HG03354 (cell line): ENCODE results near the gene HBS1L.
A peak's percentile ranks its signal among the peaks of the same experiment; 100 is the strongest.

Experiments
- ATAC-seq: cut with Tn5 transposase; IDR thresholded peaks from one replicate; pipeline ENCODE4 v1.9.1; 2021; ENCODE audit warnings: mild to moderate bottlenecking; ENCODE audit not compliant: unreplicated experiment, poor library complexity, severe bottlenecking

Gene HBS1L

DNA sequence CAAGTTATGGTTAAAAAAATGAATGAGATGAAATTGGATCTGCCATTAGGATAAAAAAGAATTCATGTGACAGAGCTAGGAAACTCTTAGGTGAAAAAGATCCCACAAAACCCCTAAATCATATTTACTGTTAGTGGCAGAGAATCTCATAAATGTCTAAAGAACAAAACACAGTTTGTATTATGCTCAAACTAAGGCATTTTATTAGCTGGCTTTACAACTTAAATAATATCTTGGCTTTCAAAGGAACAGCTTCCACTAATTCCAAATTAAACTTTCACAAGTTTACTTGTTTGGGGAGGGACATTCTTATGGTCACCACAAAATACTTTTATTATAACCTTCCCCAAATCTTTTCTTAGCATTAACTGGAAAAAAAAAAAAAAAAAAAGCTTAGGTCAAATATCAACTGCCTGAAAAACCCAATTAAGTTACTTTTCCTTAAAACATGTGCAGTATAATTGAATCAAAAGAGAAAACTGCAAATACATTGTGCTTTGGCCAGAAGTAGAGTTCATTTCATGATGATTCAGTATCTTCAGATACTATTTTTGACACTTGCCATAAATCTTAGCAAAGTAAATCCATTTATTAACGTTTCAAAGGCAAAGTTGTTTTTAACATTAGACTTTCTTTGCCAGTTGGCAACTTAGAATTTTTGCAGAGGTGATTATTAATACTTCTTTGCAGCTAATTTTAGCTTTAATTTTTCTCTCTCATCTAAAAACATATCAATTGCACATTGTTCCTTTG, 90.0 kb downstream of the HBS1L start:
- ATAC-seq, result no peak

DNA sequence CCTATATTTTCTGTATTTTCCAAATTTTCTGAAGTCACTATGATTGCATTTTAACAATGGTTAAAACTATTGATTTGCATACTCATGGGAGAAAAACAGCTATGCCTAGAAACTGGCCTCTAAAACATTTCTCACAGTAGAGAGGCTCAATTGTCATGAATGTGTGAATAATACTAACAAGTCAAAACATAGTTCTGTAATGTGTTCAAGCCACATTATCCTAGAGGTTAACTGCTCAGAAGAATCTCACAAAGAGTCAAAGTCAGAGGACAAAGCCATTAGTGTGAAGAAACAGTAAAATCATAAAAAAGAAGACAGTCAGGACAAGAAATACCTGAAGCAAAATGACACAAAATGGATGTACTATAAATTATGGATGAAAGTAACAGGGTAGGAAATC, 92.2 kb downstream of the HBS1L start:
- ATAC-seq, result no peak

DNA sequence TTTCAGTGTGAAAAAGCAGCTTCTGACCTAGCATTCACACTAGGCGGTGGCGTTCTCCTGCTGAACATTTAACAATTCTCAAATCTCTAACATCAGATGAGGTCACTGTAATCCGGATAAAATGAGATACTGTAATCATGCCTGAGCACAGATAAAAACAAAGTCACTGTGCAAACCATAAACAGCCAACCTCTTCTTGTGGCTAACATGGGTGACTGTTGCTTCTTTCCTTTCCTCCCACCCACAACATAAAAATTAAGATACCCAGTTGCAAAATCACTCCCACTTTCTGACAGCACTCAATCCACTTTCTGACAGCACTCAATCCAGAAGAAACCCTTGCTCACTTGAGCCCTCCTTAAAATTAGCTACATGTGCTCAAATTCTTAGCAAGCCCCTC, 93.3 kb downstream of the HBS1L start:
- no peak for ATAC-seq

DNA sequence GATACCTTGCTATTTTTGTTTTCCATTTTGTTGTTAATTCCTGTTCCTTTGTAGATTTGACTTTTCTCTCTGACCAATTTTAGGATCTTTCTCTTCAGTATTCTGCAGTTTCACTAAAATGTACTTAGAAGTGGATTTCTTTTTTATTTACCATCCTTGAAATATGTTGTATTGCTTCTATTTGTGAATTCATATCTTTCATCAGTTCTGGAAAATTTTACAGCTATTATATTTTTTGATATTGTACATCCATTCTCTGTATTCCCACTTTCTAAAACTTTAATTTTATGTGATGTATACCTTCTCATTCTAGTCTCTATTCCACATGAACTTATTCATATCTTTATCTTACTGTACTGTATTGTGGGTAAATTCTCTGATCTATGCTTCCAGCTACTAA, 95.0 kb downstream of the HBS1L start:
- no peak for ATAC-seq

DNA sequence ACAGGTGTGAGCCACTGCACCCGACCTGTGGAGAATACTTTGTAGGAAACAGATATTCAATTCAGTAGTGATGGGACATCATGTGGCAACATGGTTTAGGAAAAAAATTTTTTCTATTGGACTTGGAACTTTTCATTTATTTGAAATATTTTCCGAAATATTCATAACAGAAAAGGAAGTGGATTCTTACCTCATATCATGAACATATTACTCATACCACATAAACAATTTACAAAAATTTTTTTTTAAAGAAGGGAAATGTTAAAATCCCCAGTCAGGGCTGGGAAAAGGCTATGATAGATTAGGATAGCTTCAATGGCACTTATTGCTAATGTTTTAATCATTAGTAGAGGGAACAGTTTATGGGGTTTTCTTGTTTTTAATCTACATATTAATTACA, 97.9 kb downstream of the HBS1L start:
- no peak for ATAC-seq

DNA sequence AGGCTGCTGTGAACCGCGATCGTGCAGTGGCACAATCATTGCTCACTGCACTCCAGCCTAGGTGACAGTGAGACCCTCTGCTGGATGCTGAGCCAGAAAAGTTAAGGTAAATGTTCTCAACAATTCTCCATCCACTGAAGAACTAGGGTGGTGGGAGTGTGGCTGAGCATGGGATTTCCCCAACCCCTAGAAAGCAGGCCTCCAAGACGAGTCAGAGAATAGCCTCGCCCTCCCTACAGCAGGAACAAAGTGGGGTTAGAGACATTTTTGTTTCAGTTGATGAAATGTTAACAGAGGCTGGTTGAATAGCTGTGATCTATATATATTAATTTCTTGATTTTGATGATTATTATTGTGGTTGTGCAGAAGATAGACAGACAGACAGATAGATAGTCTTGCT, 98.6 kb downstream of the HBS1L start:
- no peak for ATAC-seq

DNA sequence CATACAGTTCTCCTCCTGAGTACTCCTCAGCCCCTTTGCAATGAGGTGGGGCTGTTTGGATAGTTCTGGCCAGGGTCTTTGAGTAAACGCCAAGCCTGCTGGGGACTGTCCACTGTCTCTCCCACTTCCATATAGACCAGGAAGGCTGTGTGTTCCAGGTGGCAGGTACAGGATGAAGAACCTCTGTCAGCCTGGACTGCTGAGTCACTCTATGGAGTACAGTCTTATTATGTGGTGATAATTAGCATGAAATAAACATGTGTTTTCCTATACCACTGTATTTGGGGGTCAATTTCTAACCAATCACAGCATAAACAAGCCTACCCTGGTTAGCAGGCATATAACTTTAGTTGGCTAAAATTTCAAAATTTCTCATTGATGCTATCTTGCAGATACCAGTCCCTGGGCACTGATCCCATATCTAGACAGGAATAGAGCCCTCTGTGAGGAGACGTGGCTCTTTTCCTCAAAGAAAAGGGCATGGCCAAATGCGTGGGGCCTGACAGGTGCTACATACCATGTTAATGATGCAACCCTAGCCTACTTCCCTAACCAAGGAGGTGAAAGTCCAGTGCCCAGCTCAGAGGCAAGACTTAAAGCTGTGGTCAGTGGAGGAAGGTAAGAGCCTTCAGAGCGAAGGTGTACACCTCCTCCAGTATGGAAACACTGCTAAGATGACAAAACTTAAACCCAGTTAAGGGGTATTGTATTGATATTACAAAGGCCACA, 100.2 kb downstream of the HBS1L start:
- ATAC-seq, result no peak

DNA sequence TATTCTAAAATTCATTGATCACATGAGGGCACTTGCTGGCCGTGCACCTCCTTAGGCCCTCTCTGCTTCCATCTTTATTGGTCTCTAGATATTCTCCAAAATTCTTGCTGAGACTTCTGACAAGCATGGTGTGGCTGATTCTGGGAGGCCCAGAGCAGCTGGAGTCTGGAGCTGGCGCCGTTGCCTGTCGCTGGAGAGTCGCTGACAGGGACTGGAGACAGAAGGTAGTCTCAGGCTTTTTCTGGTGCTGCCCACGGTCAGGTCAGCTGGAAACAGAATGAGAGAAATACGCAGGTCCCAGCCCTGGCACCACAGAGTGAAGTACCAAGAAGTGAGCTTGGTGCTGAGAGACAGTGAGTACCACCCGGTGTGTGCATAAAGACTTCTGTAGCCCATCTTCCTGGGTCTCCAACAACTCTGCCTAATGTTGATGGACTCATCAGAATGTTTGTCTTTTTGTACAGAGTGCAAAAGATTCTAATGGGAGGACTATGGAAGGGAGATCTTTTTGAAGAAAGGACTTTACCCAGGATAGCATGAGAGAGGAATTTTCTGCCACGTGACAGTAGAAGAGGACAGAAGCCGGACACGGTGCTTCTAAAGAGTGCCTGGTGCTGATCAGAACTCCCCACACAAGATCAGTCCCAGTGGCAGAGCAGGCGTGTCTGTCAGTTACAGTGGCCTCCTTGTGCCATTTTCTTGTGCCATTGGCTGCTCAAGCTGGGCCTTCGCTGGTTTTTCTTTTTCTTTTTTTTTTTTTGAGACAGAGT, 102.9 kb downstream of the HBS1L start:
- no peak for ATAC-seq

DNA sequence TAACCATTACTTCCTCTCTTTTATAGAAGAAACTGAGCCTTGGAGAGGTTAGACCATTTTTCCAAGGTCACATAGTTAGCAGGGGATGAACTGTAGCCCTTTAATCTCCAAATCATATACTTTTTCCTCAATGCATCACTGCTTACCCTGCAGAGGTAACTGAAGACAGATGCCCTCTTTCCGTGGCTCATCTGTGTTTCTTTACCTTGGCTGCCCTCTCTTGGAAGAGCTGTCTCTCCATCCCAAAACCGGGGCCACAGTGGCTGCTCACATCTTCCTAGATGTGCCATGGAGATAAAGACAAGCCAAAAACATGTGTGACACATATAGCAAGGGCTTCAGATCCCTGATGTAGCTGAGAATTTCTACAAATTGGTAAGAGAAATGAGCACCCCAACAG, 104.1 kb downstream of the HBS1L start:
- ATAC-seq, result no peak

DNA sequence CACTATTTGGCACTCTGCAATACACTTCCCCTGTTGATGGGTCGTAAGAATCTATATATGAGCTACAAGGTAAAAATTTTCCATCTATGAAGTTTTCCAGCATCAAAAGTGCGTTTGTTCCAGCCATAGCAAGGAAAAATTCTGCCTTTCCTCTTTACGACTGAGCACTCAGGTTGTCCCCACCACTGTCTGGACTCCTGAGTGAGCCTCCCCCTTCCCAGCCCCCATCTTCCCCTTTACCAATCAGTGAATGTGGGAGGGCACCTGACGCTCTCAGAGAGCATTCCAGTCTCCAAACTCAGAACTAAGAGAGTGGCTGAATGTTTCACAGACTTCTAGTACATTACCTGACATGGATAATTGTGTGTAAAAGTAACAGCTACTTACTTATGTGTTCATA, 104.7 kb downstream of the HBS1L start, which contains the start of gene ALDH8A1:
TSS of gene ALDH8A1 (minus strand) at position 175 of the 400 bp plus-strand sequence. CDS start at position 127, 48 bp downstream.
- ATAC-seq, result no peak

DNA sequence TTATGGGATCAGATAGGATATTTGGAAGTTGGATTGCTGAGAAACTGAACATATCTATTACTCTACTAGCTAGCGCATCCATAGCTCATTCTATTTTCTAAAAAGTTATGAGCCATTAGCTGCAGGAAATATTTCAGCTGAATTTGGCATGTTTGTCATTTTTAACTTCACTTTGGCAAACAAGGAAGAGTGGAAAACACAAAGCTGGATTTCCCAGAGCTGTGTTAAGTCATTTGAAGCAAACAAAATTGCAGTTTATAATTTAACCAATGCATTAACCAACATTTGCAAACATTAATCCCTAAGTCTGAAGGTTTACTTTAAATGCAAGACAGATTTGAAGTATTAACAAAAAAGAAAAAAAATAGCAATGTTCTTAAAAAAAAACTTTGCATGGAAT, 105.9 kb downstream of the HBS1L start:
- no peak for ATAC-seq

DNA sequence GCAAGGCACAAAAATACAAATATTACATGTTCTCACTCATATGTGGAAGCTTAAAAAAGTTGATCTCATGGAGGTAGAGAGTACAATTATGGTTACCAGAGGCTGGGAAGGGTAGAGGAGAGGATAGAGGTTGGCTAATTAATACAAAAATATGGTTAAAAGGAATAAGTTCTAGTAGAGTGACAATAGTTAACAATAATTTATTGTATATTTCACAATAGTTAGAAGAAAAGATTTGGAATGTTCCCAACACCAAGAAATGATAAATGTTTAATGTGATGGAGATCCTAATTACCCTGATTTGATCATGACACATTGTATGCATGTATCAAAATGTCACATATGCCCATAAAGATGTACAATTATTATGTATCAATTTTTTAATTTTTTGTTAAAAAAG, 106.5 kb downstream of the HBS1L start:
- no peak for ATAC-seq

DNA sequence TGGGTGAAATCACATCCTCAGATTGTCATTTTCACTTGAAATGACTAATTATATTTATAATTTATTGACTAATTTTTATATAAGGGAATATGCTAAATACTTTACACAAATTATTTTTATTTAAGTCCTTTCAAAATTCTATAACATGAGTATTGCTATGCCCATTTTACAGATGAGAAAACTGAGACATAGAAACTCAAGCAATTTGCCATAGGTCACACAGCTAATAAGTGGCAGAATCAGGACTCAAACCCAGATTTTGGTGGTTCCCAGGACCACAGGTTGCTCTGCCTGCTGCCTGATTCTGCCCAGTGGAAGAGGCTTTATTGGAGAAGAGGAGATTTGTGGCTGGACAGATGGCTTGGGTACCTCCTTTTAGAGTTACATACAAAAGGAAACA, 109.6 kb downstream of the HBS1L start:
- no peak for ATAC-seq

DNA sequence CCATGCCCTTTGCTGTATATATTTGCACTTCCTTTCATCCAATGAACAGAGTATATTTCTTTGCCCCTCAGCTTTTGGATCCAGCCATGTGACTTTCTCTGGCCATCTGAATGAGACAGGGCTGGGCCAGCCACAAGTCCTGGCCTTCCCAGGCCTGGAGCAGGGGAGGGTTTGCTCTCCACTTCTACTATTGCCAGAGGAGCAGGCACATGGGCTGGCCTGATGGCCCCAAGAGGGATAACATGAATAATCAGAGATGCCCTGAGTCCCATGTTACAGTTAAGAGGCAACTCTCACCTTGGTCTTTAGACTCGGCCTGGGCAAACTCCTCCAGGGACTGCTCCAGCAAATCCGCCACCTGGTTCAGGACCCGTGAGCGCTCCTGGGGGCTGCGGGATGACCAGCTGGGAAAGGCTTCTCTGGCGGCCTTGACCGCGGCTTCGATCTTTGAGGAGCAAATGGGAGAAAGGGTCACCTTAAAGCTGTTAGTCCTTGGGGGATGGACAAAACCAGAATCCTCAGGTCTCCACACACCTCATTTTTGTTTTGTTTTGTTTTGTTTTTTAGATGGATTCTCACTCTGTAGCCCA, 111.0 kb downstream of the HBS1L start:
- no peak for ATAC-seq

DNA sequence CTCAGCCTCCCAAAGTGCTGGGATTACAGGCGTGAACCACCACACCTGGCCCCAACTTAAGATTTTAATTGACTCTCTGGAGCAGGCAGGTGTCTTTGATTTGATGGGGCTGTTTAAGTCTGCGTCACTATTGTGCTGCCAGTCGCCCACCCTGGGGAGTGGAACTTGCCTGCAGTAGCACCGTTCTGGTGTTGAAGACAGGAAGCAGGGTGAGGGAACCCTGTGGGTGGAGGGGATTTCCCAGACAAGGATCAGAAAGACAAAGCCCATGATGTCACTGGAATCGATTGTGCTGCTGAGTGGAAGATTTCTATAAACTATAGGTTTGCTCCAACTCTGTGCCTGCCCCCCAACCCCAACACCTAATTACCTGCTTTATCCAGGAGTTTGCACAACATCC, 115.7 kb downstream of the HBS1L start:
- ATAC-seq, result peak; percentile 62

DNA sequence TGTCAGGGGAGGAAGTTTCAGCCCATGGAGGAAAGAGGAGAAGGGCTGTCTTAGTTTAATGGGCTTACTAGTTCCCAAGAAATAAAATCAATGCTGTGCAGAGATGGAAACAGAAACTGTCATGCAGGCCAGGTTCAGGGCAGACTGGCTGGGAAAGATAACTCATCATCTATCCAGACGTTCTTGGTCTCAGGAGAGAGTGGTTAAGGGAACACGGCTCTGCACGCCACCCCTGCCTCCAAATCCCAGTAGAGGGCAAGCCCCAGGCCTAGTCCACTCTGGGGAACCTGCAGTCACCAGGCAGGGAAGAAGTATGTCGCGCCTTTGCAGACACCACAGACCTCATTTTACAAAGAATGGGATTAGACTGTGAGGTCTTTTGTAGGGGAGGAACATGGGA, 117.2 kb downstream of the HBS1L start:
- ATAC-seq, result no peak

DNA sequence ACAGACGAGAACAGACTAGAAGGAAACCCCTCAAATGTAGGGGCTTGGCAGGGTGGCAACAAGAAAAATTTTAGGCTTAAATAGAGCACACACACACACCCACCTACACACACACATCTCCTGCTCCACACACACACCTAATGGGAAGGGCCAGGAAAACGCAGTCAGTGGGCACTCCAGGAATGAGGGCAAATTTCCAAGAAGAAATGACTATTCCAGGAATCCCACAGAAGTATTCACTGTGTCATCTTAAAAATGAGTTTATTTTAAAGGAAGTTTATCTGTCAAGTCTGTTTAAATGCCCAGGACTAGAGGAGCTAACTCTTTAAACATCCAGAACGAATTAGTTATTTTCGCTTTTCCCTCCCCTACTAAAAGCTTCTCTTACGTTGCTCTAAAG, 117.7 kb downstream of the HBS1L start:
- ATAC-seq, result no peak

DNA sequence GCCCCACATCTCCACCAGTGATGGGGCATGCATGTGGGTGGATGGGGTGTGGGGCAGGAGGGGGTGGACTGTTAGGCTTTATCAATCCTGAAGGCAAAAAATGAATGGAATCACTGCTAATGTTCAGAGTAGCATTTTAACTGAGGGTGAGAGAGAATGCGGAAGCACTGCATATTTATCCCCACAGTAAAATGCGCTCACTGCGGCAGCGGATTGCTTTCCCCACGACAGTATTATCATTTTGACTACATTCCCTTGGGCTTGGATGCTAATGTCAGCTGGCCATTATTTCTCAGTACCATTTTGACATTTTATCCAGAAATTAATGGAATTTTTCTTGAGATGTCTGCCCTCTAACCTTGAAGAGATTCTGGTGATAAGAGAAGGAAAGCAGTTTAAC, 118.1 kb downstream of the HBS1L start:
- ATAC-seq, result no peak

DNA sequence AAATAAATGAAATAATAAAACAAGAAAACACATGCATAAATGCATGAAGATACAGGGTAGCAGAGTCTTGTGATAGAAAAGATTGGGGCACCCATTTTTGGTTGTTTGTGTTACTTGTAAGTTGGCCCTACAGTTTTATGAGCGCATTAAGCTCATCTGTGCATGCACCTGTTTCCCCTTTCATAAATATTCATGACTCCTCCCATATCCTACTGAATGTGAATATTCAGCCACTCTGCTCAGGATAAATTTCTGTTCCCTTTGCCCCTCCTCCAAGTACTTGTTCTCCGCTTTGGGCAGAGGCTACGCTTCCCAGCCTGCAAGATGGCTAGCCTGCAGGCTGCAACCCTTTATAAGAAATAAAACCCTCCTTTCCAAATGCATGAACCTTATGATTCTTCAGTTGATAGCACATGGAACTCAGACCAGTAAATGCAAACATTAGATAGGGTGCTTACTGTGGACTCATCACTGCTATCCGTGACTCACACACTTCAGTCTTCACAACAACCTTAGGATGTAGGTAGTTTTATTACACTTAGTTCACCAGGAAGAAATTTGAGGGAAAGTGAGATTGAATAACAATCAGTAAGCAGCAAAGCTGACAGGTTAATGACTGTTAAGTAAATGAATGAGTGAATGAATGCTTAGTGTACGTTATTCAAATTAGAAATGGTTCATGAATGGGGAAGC, 119.7 kb downstream of the HBS1L start:
- ATAC-seq, result no peak
